SK-N-SH (cell line): ENCODE results near the gene FGD6. TPM values are rescaled to one million over a fixed set of nuclear protein-coding genes. Genes with fewer than 3 reads are reported as not detected.

Experiments
- CTCF ChIA-PET: fragments of 300-600, 350-600 bp; formaldehyde crosslinking; extraction: SDS; loops from one replicate; lab custom pipeline; 2021; lab: Yijun Ruan, JAX
- POLR2A ChIA-PET: fragments of 350-600 bp; sonication (Branson Sonifier 250); formaldehyde crosslinking; extraction: SDS; loops from one replicate; lab custom pipeline; 2020; ENCODE audit warnings: antibody characterized with exemption, inconsistent platforms; lab: Yijun Ruan, JAX
- DNase-seq: peaks from one replicate; pipeline ENCODE4 v3.0.0; 2012
- H2AFZ ChIP-seq: fragments of 200-600 bp; sonication (generic); 2 replicates; pipeline ENCODE4 v1.8.1; 2016; ENCODE audit warnings: antibody characterized with exemption, mild to moderate bottlenecking, low read depth
- H3F3A ChIP-seq: fragments of 200-600 bp; sonication (generic); replicated peaks from 2 replicates; pipeline ENCODE3; 2016; ENCODE audit warnings: antibody characterized with exemption, mild to moderate bottlenecking; ENCODE audit not compliant: insufficient read depth
- H3K27ac ChIP-seq, 2 experiments: fragments of 200-500 bp in 1 of 2; fragments of 200-600 bp in 1 of 2; sonication (Bioruptor generic) in 1 of 2; sonication (generic), shearing (Covaris generic) in 1 of 2; 2 replicates each; pipeline versions ENCODE4 v1.5.1 to v1.6.1; 2014 to 2016; ENCODE audit warnings: low read depth in 2 of 2, inconsistent platforms in 1 of 2, low read length in 1 of 2, mild to moderate bottlenecking in 1 of 2, mixed read lengths in 1 of 2
- H3K27me3 ChIP-seq: fragments of 200-600 bp; sonication (generic), shearing (Covaris generic); 2 replicates; pipeline ENCODE4 v1.6.1; 2016; ENCODE audit warnings: mixed run types; ENCODE audit not compliant: insufficient read depth
- H3K36me3 ChIP-seq, 2 experiments: fragments of 200-500 bp in 1 of 2; fragments of 200-600 bp in 1 of 2; sonication (Bioruptor generic) in 1 of 2; sonication (generic) in 1 of 2; replicated peaks in 1 of 2; 2 replicates each; pipeline versions ENCODE3 to v1.5.1; 2014 to 2016; ENCODE audit warnings: low read length in 1 of 2, mild to moderate bottlenecking in 1 of 2; ENCODE audit not compliant: insufficient read depth in 2 of 2, control insufficient read depth in 1 of 2
- H3K4me1 ChIP-seq, 2 experiments: fragments of 200-500 bp in 1 of 2; fragments of 200-600 bp in 1 of 2; sonication (Bioruptor generic) in 1 of 2; sonication (generic), shearing (Covaris generic) in 1 of 2; 2 replicates each; pipeline versions ENCODE4 v1.5.1 to v1.6.1; 2014 to 2016; ENCODE audit warnings: low read depth in 1 of 2, low read length in 1 of 2, mixed run types in 1 of 2; ENCODE audit not compliant: insufficient read depth in 2 of 2, control insufficient read depth in 1 of 2
- H3K4me2 ChIP-seq: fragments of 200-600 bp; sonication (generic), shearing (Covaris generic); 2 replicates; pipeline ENCODE4 v1.6.1; 2017; ENCODE audit warnings: mixed run types
- H3K4me3 ChIP-seq, 2 experiments: fragments of 200-500 bp in 1 of 2; fragments of 200-600 bp in 1 of 2; sonication (Bioruptor generic) in 1 of 2; sonication (generic), shearing (Covaris generic) in 1 of 2; 2 replicates each; pipeline versions ENCODE4 v1.5.1 to v1.8.1; 2014 to 2016; ENCODE audit warnings: low read depth in 2 of 2, inconsistent platforms in 1 of 2, low read length in 1 of 2, mild to moderate bottlenecking in 1 of 2, mixed read lengths in 1 of 2, moderate library complexity in 1 of 2
- H3K79me2 ChIP-seq: fragments of 200-600 bp; sonication (generic); 2 replicates; pipeline ENCODE4 v1.8.1; 2017; ENCODE audit warnings: mild to moderate bottlenecking; ENCODE audit not compliant: insufficient read depth
- H3K9ac ChIP-seq: fragments of 200-600 bp; sonication (generic); 2 replicates; pipeline ENCODE4 v1.6.1; 2017; ENCODE audit warnings: mixed run types
- H3K9me2 ChIP-seq: fragments of 200-600 bp; sonication (generic); 2 replicates; pipeline ENCODE4 v1.6.1; 2017; ENCODE audit warnings: mixed run types
- H3K9me3 ChIP-seq: fragments of 200-600 bp; sonication (generic); 2 replicates; pipeline ENCODE4 v1.6.1; 2017; ENCODE audit warnings: mixed run types, mild to moderate bottlenecking, moderate library complexity
- H4K20me1 ChIP-seq: fragments of 200-600 bp; sonication (generic); 2 replicates; pipeline ENCODE4 v1.6.1; 2017; ENCODE audit warnings: mild to moderate bottlenecking, mixed run types; ENCODE audit not compliant: insufficient read depth
- EP300 ChIP-seq, 2 experiments: IDR thresholded peaks; 2 replicates each; pipeline versions ENCODE4 v1.4.0 to v1.6.1; 2012; ENCODE audit warnings: borderline replicate concordance in 1 of 2, low read depth in 1 of 2, low read length in 1 of 2
- FOXJ3 ChIP-seq: sonication (generic); formaldehyde crosslinking; IDR thresholded peaks from 2 replicates; pipeline ENCODE4 v1.5.1; 2020; ENCODE audit warnings: mild to moderate bottlenecking, missing genetic modification reagents
- GABPA ChIP-seq: IDR thresholded peaks from 2 replicates; pipeline ENCODE4 v1.4.0; 2012; ENCODE audit warnings: low read depth, mild to moderate bottlenecking
- MEF2A ChIP-seq: IDR thresholded peaks from 2 replicates; pipeline ENCODE4 v1.4.0; 2012; ENCODE audit warnings: low read depth, borderline replicate concordance
- NRF1 ChIP-seq: IDR thresholded peaks from 2 replicates; pipeline ENCODE4 v1.6.1; 2012; ENCODE audit warnings: low read depth, mild to moderate bottlenecking, low read length
- POLR2AphosphoS5 ChIP-seq: IDR thresholded peaks from 2 replicates; pipeline ENCODE4 v1.6.1; 2012; ENCODE audit warnings: low read depth, low read length
- TEAD4 ChIP-seq: IDR thresholded peaks from 2 replicates; pipeline ENCODE4 v1.4.0; 2012; ENCODE audit warnings: mild to moderate bottlenecking, borderline replicate concordance; ENCODE audit not compliant: insufficient read depth
- WGBS: methylation state at CpG from one replicate; pipeline ENCODE4 v1.1.6; 2017; ENCODE audit warnings: low lambda C conversion rate; 5-methylcytosine and 5-hydroxymethylcytosine counted together
- polyA plus RNA-seq, 3 experiments: library from polyadenylated mRNA; depleted of rRNA; stranded (reverse); fragments of >200 nt; gene quantifications; 2 replicates each; pipeline ENCODE4 v1.2.3, GENCODE V29; 2012
- TF ChIP-seq, protein P1 (sequence below): IDR thresholded peaks from 2 replicates; pipeline ENCODE4 v1.6.1; 2012; ENCODE audit warnings: mild to moderate bottlenecking, low read depth, low read length, moderate library complexity
- TF ChIP-seq, protein P2 (sequence below): fragments of 200-600 bp; sonication (generic); IDR thresholded peaks from 2 replicates; pipeline ENCODE4 v1.6.1; 2017; ENCODE audit warnings: antibody characterized with exemption, mild to moderate bottlenecking, moderate library complexity
- TF ChIP-seq, protein P3 (sequence below): IDR thresholded peaks from 2 replicates; pipeline ENCODE4 v1.4.0; 2012; ENCODE audit warnings: low read depth

The FGD6 gene
- polyA plus RNA-seq, 1 of the 3 experiments (the other 2 are of a cell fraction) = 2.8 TPM

DNA sequence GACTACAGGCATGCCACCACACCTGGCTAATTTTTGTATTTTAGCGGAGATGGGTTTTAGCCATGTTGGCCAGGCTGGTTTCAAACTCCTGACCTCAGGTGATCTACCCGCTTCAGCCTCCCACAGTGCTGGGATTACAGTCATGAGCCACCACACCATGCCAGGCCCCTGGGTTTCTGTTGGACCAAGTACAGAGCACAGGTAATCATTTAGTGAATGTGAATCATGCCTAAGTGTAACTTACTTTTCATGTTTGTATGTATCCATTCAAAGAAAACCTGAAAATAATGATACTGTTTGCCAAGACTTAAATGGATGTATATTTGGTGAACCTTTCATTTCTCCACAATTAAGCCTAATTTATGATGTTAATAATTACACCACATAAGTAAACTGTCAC lies 65.9 kb downstream of the FGD6 start (continued):
- TF ChIP-seq EP300 (IDR thresholded peaks at IDR 0.05; ENCODE audit: borderline replicate concordance in 1 of 2, low read depth in 1 of 2, low read length in 1 of 2) (no peak), TEAD4 (no peak)
- TF ChIP-seq, protein P1, sequence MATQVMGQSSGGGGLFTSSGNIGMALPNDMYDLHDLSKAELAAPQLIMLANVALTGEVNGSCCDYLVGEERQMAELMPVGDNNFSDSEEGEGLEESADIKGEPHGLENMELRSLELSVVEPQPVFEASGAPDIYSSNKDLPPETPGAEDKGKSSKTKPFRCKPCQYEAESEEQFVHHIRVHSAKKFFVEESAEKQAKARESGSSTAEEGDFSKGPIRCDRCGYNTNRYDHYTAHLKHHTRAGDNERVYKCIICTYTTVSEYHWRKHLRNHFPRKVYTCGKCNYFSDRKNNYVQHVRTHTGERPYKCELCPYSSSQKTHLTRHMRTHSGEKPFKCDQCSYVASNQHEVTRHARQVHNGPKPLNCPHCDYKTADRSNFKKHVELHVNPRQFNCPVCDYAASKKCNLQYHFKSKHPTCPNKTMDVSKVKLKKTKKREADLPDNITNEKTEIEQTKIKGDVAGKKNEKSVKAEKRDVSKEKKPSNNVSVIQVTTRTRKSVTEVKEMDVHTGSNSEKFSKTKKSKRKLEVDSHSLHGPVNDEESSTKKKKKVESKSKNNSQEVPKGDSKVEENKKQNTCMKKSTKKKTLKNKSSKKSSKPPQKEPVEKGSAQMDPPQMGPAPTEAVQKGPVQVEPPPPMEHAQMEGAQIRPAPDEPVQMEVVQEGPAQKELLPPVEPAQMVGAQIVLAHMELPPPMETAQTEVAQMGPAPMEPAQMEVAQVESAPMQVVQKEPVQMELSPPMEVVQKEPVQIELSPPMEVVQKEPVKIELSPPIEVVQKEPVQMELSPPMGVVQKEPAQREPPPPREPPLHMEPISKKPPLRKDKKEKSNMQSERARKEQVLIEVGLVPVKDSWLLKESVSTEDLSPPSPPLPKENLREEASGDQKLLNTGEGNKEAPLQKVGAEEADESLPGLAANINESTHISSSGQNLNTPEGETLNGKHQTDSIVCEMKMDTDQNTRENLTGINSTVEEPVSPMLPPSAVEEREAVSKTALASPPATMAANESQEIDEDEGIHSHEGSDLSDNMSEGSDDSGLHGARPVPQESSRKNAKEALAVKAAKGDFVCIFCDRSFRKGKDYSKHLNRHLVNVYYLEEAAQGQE = no peak
- TF ChIP-seq, protein P2, sequence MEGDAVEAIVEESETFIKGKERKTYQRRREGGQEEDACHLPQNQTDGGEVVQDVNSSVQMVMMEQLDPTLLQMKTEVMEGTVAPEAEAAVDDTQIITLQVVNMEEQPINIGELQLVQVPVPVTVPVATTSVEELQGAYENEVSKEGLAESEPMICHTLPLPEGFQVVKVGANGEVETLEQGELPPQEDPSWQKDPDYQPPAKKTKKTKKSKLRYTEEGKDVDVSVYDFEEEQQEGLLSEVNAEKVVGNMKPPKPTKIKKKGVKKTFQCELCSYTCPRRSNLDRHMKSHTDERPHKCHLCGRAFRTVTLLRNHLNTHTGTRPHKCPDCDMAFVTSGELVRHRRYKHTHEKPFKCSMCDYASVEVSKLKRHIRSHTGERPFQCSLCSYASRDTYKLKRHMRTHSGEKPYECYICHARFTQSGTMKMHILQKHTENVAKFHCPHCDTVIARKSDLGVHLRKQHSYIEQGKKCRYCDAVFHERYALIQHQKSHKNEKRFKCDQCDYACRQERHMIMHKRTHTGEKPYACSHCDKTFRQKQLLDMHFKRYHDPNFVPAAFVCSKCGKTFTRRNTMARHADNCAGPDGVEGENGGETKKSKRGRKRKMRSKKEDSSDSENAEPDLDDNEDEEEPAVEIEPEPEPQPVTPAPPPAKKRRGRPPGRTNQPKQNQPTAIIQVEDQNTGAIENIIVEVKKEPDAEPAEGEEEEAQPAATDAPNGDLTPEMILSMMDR = no peak
- TF ChIP-seq, all 33 proteins: peak for 0

DNA sequence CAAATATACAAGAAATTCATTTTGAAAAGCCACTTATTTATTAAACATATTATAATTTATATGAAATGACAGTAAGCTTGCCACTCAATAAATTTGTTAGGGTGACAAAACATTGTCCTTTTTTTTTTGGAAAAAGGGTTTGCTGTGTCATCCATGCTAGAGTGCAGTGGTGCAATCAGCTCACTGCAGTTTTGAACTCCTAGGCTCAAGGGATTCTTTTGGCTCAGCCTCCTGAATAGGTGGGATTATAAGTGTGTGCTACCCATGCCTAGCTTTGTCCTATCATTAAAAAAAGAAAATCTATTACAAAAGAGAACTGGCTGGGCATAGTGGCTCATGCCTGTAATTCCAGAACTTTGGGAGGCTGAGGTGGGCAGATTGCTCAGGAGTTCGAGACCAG lies 66.8 kb downstream of the FGD6 start:
- POLR2A ChIA-PET = no interaction called here
- no peaks in the 10 kb centered on the region for H3K9me3 ChIP-seq
- peaks cover 5% of the 10 kb centered on the region for H3F3A ChIP-seq
- H3K4me1 ChIP-seq = peaks cover 0 to 16% of the 10 kb centered on the region in 2 experiments; a peak in 2 of 4 replicates
- no peak overlapping the region for H3K9ac ChIP-seq
- CTCF ChIA-PET = interaction anchor here (1.5 kb wide), 2 partner anchors 10 to 56 kb away, joined by 5 read pairs; no protein-coding TSS in a partner anchor
- H4K20me1 ChIP-seq = no peaks in the 10 kb centered on the region
- TF ChIP-seq FOXJ3 (CRISPR knock-in tag) (no peak), MEF2A (no peak), NRF1 (no peak), GABPA (no peak), POLR2AphosphoS5 (no peak), EP300 (IDR thresholded peaks at IDR 0.05; ENCODE audit: borderline replicate concordance in 1 of 2, low read depth in 1 of 2, low read length in 1 of 2) (no peak)
- TF ChIP-seq, protein P1 = no peak
- TF ChIP-seq, protein P2 = no peak
- TF ChIP-seq, protein P3, sequence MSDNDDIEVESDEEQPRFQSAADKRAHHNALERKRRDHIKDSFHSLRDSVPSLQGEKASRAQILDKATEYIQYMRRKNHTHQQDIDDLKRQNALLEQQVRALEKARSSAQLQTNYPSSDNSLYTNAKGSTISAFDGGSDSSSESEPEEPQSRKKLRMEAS = no peak
- H3K27me3 ChIP-seq = no peaks in the 10 kb centered on the region
- H3K4me2 ChIP-seq = no peak overlapping the region
- H3K9me2 ChIP-seq = no peaks in the 10 kb centered on the region
- 95% methylated on average over 1 of the region's 1 CpG for WGBS
- DNase-seq = no peak
- no peak overlapping the region for H3K4me3 ChIP-seq
- H3K79me2 ChIP-seq = no peaks in the 10 kb centered on the region
- no peak overlapping the region for H2AFZ ChIP-seq
- no peak overlapping the region for H3K27ac ChIP-seq
- peaks cover 0 to 11% of the 10 kb centered on the region in 2 experiments for H3K36me3 ChIP-seq
